Ascending aorta (tissue), 2 donors: ENCODE measurements around the gene PTPRR. TPM values are rescaled to one million over a fixed set of nuclear protein-coding genes. Genes with fewer than 3 reads are reported as not detected.

Experiments used
- DNase-seq, 2 donors: peaks; one replicate each; pipeline ENCODE4 v3.0.0-alpha.2; 2019; ENCODE audit warnings: low spot score in 2 of 2
- H3K27ac ChIP-seq, 2 donors: fragments of 200-600 bp; sonication (generic); one replicate each; pipeline ENCODE4 v1.5.1; 2016 to 2017; ENCODE audit warnings: mild to moderate bottlenecking in 1 of 2
- H3K27me3 ChIP-seq: fragments of 200-600 bp; sonication (generic); one replicate; pipeline ENCODE4 v1.5.1; 2017
- H3K36me3 ChIP-seq, 2 donors: fragments of 200-600 bp; sonication (generic); one replicate each; pipeline ENCODE4 v1.5.1; 2016
- H3K4me1 ChIP-seq, 2 donors: fragments of 200-600 bp; sonication (generic); one replicate each; pipeline ENCODE4 v1.5.1; 2016 to 2017; ENCODE audit warnings: mild to moderate bottlenecking in 1 of 2
- H3K4me3 ChIP-seq, 2 donors: fragments of 200-600 bp; sonication (generic); one replicate each; pipeline ENCODE4 v1.5.1; 2016 to 2017; ENCODE audit warnings: mild to moderate bottlenecking in 1 of 2
- H3K9me3 ChIP-seq, 2 donors: fragments of 200-600 bp; sonication (generic); one replicate each; pipeline ENCODE4 v1.5.1; 2016
- intact Hi-C: fragments of 100-400 bp; cut with DNase I; formaldehyde crosslinking; loops from one replicate; pipeline ENCODE4 v1.15.1; 2023
- total RNA-seq: library from RNA; depleted of rRNA; stranded (reverse); fragments of >200 nt; gene quantifications from one replicate; pipeline ENCODE4 v1.1.0, GENCODE V29; 2016
- TF ChIP-seq, protein P1 (sequence below), 3 experiments: fragments of 200-600 bp in 2 of 3; fragments of 450-650 bp in 1 of 3; sonication (generic) in 2 of 3; IDR thresholded peaks; one replicate each; pipeline ENCODE4 v1.5.1; 2016 to 2019; ENCODE audit warnings: antibody characterized with exemption in 3 of 3, mild to moderate bottlenecking in 1 of 3, moderate library complexity in 1 of 3

The PTPRR gene
- total RNA-seq, 1 donor from 2014 or later = not detected

DNA sequence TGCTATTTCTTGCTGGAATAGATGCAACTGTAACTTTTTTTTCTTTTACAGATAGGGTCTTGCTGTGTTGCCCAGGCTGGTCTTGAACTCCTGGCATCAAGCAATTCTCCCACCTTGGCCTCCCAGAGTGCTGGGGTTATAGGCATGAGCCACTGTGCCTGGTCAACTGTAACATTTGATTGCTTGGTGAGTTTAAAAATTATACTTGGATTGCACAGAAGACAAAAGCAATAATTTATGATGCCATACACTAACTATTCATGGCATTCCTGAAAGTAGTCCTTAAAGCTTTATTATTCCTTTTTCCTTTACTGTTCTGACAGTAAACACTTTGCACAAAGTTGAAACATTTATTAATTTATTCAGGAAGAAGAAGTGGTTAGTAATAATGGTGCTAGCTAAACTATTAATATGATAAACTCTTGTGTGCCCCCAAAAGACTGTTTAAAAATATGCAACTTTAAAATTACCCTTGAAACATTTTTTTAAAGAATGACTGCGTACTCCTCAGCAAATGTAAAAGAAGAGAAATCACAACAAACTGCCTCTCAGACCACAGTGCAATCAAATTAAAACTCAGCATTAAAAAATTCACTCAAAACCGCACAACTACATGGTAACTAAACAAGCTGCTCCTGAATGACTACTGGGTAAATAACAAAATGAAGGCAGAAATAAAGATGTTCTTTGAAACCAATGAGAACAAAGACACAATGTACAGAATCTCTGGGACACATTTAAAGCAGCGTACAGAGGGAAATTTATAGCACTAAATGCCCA, 291.6 kb downstream of the PTPRR start:
- no peak overlapping the region for H3K27ac ChIP-seq
- H3K27me3 ChIP-seq = no peaks in the 10 kb centered on the region
- no peaks in the 10 kb centered on the region for H3K4me1 ChIP-seq
- DNase-seq = no peak
- H3K9me3 ChIP-seq = no peaks in the 10 kb centered on the region
- intact Hi-C loops = no loop called here
- TF ChIP-seq, protein P1, sequence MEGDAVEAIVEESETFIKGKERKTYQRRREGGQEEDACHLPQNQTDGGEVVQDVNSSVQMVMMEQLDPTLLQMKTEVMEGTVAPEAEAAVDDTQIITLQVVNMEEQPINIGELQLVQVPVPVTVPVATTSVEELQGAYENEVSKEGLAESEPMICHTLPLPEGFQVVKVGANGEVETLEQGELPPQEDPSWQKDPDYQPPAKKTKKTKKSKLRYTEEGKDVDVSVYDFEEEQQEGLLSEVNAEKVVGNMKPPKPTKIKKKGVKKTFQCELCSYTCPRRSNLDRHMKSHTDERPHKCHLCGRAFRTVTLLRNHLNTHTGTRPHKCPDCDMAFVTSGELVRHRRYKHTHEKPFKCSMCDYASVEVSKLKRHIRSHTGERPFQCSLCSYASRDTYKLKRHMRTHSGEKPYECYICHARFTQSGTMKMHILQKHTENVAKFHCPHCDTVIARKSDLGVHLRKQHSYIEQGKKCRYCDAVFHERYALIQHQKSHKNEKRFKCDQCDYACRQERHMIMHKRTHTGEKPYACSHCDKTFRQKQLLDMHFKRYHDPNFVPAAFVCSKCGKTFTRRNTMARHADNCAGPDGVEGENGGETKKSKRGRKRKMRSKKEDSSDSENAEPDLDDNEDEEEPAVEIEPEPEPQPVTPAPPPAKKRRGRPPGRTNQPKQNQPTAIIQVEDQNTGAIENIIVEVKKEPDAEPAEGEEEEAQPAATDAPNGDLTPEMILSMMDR (IDR thresholded peaks at IDR 0.05) = no peak
- H3K4me3 ChIP-seq = no peak overlapping the region
- H3K36me3 ChIP-seq = no peaks in the 10 kb centered on the region

DNA sequence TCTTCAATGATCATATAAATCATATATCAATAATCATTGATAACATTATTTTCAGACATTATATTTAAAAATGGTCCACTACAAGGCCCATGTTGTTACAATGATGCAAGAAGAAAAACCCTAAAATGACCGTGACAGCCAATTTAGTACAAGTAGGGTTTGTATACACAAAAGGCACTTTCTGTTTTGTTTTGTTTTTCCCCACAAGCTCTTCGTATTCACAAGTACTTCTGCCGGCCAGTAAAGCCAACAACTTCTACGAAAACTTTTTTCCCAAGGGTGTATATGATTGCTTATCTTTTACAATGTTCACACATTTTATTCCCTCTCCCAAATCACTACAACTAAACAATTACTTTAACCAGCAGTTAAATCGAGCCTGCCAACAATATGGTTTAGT, 292.9 kb downstream of the PTPRR start:
- Histone ChIP-seq H3K27ac (no peak overlapping the region), H3K4me1 (no peaks in the 10 kb centered on the region), H3K27me3 (no peaks in the 10 kb centered on the region), H3K36me3 (no peaks in the 10 kb centered on the region), H3K9me3 (no peaks in the 10 kb centered on the region), H3K4me3 (no peak overlapping the region)
- intact Hi-C loops = no loop called here
- no peak for DNase-seq
- TF ChIP-seq, protein P1 (IDR thresholded peaks at IDR 0.05) = no peak

DNA sequence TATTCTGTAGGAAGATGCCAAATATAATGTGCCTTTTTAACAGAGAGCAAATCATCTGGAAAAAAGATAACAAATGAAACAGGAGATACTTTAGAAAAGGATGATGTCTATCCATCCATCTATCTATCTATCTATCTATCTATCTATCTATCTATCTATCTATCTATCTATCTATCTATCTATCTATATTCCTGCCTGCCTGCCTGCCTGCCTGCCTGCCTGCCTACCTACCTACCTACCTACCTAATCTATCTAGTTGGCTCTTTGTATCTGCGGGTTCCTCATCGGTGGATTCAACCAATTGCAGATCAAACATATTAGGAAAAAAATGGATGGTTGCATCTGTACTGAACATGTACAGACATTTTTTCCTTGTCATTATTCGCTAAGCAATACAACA, 294.4 kb downstream of the PTPRR start:
- H3K27ac ChIP-seq = no peak overlapping the region
- H3K4me1 ChIP-seq = no peaks in the 10 kb centered on the region
- no peaks in the 10 kb centered on the region for H3K9me3 ChIP-seq
- no peak for DNase-seq
- H3K4me3 ChIP-seq = no peak overlapping the region
- H3K27me3 ChIP-seq = no peaks in the 10 kb centered on the region
- intact Hi-C loops = no loop called here
- TF ChIP-seq, protein P1 (IDR thresholded peaks at IDR 0.05) = no peak
- no peaks in the 10 kb centered on the region for H3K36me3 ChIP-seq

DNA sequence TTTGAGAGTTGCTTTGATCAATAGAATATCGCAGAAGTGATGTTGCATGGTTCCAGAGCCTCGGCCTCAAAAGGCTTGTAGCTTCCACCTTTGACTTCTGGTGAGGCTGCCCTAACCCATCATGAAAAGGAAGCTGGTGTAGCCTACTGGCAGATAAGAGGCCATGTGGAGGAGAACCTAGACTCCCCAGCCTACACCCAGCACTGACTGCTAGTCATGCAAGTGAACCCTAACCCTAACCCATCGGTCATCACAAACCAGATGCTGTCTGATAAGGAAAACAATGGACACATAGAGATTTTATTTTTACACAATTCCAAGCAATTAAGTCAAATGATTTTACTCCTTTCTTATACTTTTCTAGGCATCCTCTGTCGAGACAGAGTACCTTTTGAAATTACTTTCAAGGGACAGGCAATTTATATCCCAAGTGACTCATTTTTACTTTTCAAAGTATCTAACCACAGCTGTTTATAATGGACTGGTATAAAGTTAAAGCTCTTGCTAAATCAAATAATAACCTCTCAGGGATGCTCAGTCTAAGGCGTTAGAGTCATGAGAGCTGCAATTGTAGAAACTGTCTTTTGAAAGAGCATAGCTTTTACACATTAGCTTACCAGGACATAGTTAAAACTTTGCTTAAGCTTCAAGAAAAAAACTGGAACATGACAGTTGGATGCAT, 300.9 kb downstream of the PTPRR start:
- Histone ChIP-seq H3K4me1 (no peaks in the 10 kb centered on the region), H3K27ac (no peak overlapping the region), H3K4me3 (no peak overlapping the region), H3K9me3 (no peaks in the 10 kb centered on the region), H3K27me3 (no peaks in the 10 kb centered on the region), H3K36me3 (no peaks in the 10 kb centered on the region)
- TF ChIP-seq, protein P1 (IDR thresholded peaks at IDR 0.05) = no peak
- intact Hi-C loops = no loop called here
- DNase-seq = no peak

DNA sequence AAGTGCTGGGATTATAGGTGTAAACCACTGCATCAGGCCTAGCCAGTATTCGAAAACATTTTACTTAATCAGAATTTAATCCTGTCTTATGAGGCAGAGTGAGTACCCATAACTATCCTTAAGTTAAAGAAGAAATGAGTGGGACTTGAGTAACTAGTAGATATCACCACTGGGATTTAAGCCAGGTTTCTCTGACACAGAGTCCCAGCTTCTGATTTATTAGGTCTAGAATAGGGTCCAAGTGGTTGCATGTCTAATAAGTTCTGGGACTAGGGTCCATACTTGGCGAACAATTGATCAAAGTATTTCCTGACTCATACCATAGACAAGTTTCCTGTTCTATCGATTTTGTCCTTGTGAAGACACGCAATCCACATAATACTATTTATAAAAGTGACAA, 302.2 kb downstream of the PTPRR start:
- intact Hi-C loops = no loop called here
- no peak overlapping the region for H3K27ac ChIP-seq
- no peak overlapping the region for H3K4me3 ChIP-seq
- no peaks in the 10 kb centered on the region for H3K27me3 ChIP-seq
- H3K9me3 ChIP-seq = no peaks in the 10 kb centered on the region
- TF ChIP-seq, protein P1 (IDR thresholded peaks at IDR 0.05) = no peak
- no peaks in the 10 kb centered on the region for H3K4me1 ChIP-seq
- no peak for DNase-seq
- no peaks in the 10 kb centered on the region for H3K36me3 ChIP-seq
